Measurements from ENCODE around the gene PCA3. TPM values are rescaled to one million over a fixed set of nuclear protein-coding genes. Genes with fewer than 3 reads are reported as not detected.
"Not testable (repeated sequence)": the region's sequence is repeated elsewhere in the genome, so short reads cannot be mapped to it uniquely, and the experiment has no call there.

The PCA3 gene
- total RNA-seq, 1 experiment from 2014 or later = not detected

- no peak overlapping the region for H3K4me3 ChIP-seq (ENCODE audit: low read depth in 2 of 2, low read length in 2 of 2)
- no peak overlapping the region for H3K27ac ChIP-seq (ENCODE audit: low read length)
- intact Hi-C loops (cut with micrococcal nuclease; ENCODE audit: unreplicated experiment) = no loop called here
- CTCF ChIA-PET = no interaction called here
- no TSS peak for BruUV-seq (replicated peaks)
- in situ Hi-C loops (cut with HindIII; ENCODE audit: low pct_unique_long_range_greater_than_20kb, low sequenced_read_pairs) = no loop called here
- POLR2A ChIA-PET = interaction anchor here (0.6 kb wide), 2 partner anchors 14 to 38 kb away, joined by 10 to 16 read pairs; no protein-coding TSS in a partner anchor
- DNase-seq (ENCODE audit: low read depth, low spot score) (no peak), ATAC-seq (no peak)
- H3K27me3 ChIP-seq (ENCODE audit: control insufficient read depth, insufficient read depth, low read length) = no peaks in the 10 kb centered on the region
- H3K4me1 ChIP-seq (ENCODE audit: control insufficient read depth, insufficient read depth, low read length) = no peaks in the 10 kb centered on the region
- TF ChIP-seq SIN3A (IDR thresholded peaks at IDR 0.05; ENCODE audit: borderline replicate concordance, insufficient read depth, low read depth, low read length) (no peak), POLR2AphosphoS5 (IDR thresholded peaks at IDR 0.05; ENCODE audit: low read depth, low read length) (no peak), TCF7L2 (IDR thresholded peaks at IDR 0.05; ENCODE audit: low read depth, low read length) (no peak)
- TF ChIP-seq, protein P1, sequence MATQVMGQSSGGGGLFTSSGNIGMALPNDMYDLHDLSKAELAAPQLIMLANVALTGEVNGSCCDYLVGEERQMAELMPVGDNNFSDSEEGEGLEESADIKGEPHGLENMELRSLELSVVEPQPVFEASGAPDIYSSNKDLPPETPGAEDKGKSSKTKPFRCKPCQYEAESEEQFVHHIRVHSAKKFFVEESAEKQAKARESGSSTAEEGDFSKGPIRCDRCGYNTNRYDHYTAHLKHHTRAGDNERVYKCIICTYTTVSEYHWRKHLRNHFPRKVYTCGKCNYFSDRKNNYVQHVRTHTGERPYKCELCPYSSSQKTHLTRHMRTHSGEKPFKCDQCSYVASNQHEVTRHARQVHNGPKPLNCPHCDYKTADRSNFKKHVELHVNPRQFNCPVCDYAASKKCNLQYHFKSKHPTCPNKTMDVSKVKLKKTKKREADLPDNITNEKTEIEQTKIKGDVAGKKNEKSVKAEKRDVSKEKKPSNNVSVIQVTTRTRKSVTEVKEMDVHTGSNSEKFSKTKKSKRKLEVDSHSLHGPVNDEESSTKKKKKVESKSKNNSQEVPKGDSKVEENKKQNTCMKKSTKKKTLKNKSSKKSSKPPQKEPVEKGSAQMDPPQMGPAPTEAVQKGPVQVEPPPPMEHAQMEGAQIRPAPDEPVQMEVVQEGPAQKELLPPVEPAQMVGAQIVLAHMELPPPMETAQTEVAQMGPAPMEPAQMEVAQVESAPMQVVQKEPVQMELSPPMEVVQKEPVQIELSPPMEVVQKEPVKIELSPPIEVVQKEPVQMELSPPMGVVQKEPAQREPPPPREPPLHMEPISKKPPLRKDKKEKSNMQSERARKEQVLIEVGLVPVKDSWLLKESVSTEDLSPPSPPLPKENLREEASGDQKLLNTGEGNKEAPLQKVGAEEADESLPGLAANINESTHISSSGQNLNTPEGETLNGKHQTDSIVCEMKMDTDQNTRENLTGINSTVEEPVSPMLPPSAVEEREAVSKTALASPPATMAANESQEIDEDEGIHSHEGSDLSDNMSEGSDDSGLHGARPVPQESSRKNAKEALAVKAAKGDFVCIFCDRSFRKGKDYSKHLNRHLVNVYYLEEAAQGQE (IDR thresholded peaks at IDR 0.05; ENCODE audit: insufficient read depth in 1 of 2, low read depth in 2 of 2, low read length in 1 of 2) = no peak
- TF ChIP-seq, protein P2, sequence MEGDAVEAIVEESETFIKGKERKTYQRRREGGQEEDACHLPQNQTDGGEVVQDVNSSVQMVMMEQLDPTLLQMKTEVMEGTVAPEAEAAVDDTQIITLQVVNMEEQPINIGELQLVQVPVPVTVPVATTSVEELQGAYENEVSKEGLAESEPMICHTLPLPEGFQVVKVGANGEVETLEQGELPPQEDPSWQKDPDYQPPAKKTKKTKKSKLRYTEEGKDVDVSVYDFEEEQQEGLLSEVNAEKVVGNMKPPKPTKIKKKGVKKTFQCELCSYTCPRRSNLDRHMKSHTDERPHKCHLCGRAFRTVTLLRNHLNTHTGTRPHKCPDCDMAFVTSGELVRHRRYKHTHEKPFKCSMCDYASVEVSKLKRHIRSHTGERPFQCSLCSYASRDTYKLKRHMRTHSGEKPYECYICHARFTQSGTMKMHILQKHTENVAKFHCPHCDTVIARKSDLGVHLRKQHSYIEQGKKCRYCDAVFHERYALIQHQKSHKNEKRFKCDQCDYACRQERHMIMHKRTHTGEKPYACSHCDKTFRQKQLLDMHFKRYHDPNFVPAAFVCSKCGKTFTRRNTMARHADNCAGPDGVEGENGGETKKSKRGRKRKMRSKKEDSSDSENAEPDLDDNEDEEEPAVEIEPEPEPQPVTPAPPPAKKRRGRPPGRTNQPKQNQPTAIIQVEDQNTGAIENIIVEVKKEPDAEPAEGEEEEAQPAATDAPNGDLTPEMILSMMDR (IDR thresholded peaks at IDR 0.05) = no peak
- H3K36me3 ChIP-seq (ENCODE audit: control insufficient read depth, insufficient read depth, low read length) = no peaks in the 10 kb centered on the region
- no peaks in the 10 kb centered on the region for H3K9me3 ChIP-seq (ENCODE audit: control insufficient read depth, insufficient read depth, low read depth, low read length)
These were observed 25.8 kb upstream of the PCA3 start for GRCh38 chr9:76738402-76738801.

DNA sequence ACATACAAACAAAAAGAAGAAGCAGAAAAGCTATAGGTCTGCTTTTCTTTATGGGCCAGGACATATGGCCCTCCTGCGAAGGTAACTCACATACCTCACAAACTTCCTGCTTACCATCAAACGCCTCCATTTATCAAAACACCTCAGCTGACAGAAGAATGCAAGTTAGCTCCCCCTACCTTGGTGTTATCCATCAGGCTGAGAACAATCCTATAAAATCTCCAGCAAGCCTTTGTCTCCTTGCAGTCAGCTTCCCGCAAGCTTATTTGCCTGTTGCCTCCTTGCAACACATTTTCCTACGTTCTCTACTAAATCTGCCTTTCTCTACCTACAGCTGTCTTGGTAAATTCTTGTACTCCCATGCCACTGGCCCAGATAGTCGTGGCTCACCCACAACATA, 22.7 kb upstream of the PCA3 start:
- Histone ChIP-seq H3K36me3 (ENCODE audit: control insufficient read depth, insufficient read depth, low read length) (no peaks in the 10 kb centered on the region), H3K4me3 (ENCODE audit: low read depth in 2 of 2, low read length in 2 of 2) (no peak overlapping the region), H3K27me3 (ENCODE audit: control insufficient read depth, insufficient read depth, low read length) (no peaks in the 10 kb centered on the region), H3K4me1 (ENCODE audit: control insufficient read depth, insufficient read depth, low read length) (no peaks in the 10 kb centered on the region), H3K9me3 (ENCODE audit: control insufficient read depth, insufficient read depth, low read depth, low read length) (no peaks in the 10 kb centered on the region), H3K27ac (ENCODE audit: low read length) (no peak overlapping the region)
- TF ChIP-seq, protein P1 (IDR thresholded peaks at IDR 0.05; ENCODE audit: insufficient read depth in 1 of 2, low read depth in 2 of 2, low read length in 1 of 2) = no peak
- no peak for TF ChIP-seq POLR2AphosphoS5 (IDR thresholded peaks at IDR 0.05; ENCODE audit: low read depth, low read length)
- no peak for TF ChIP-seq SIN3A (IDR thresholded peaks at IDR 0.05; ENCODE audit: borderline replicate concordance, insufficient read depth, low read depth, low read length)
- no peak for TF ChIP-seq TCF7L2 (IDR thresholded peaks at IDR 0.05; ENCODE audit: low read depth, low read length)
- TF ChIP-seq, protein P2 (IDR thresholded peaks at IDR 0.05) = no peak
- ChIA-PET POLR2A (no interaction called here), CTCF (no interaction called here)
- DNase-seq (ENCODE audit: low read depth, low spot score) (no peak), ATAC-seq (no peak)
- intact Hi-C loops (cut with micrococcal nuclease; ENCODE audit: unreplicated experiment) = no loop called here
- BruUV-seq (replicated peaks) = no TSS peak
- in situ Hi-C loops (cut with HindIII; ENCODE audit: low pct_unique_long_range_greater_than_20kb, low sequenced_read_pairs) = no loop called here

DNA sequence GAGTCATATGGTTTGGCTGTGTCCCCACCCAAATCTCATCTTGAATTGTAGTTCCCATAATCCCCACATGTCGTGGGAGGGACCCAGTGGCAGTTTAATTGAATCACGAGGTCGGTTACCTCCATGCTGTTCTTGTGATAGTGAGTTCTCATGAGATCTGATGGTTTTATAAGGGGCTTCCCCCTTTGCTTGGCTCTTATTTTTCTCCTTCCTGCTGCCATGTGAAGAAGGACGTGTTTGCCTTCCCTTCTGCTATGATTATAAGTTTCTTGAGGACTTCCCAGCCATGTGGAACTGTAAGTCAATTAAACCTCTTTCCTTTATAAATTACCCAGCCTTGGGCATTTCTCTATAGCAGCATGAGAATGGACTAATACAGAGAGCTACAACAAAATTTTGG, 21.3 kb upstream of the PCA3 start:
- H3K27ac ChIP-seq (ENCODE audit: low read length); H3K4me3 ChIP-seq (ENCODE audit: low read depth in 2 of 2, low read length in 2 of 2); H3K27me3 ChIP-seq (ENCODE audit: control insufficient read depth, insufficient read depth, low read length); H3K9me3 ChIP-seq (ENCODE audit: control insufficient read depth, insufficient read depth, low read depth, low read length); POLR2A ChIA-PET; H3K4me1 ChIP-seq (ENCODE audit: control insufficient read depth, insufficient read depth, low read length); H3K36me3 ChIP-seq (ENCODE audit: control insufficient read depth, insufficient read depth, low read length); CTCF ChIA-PET; intact Hi-C loops (cut with micrococcal nuclease; ENCODE audit: unreplicated experiment); DNase-seq (ENCODE audit: low read depth, low spot score); ATAC-seq; BruUV-seq (replicated peaks); in situ Hi-C loops (cut with HindIII; ENCODE audit: low pct_unique_long_range_greater_than_20kb, low sequenced_read_pairs): not testable (repeated sequence)

All from Panc1 (cell line).